ENCODE data around the gene SPDYE6.
"Not testable (repeated sequence)": the region's sequence is repeated elsewhere in the genome, so short reads cannot be mapped to it uniquely, and the experiment has no call there.

DNA sequence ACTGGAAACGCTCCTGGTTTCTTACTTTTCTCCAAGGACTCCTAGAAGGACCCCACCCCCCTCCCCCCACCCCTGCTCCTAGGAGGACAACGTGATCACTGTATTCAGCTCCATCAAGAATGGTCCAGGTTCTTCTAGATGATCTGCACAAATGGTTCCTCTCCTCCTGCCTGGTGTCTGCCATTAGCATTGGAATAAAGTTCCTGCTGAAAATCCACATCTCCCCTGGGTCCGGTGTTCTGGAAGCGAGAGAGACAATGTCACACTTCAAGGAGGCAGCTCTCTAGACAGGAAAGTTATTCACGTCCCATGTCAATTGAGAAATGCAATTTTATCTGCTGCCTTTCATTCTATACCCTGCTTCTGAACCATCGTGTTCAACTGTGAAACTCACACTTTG is 9.3 kb downstream of the SPDYE6 start:
- TF ChIP-seq, protein P1, sequence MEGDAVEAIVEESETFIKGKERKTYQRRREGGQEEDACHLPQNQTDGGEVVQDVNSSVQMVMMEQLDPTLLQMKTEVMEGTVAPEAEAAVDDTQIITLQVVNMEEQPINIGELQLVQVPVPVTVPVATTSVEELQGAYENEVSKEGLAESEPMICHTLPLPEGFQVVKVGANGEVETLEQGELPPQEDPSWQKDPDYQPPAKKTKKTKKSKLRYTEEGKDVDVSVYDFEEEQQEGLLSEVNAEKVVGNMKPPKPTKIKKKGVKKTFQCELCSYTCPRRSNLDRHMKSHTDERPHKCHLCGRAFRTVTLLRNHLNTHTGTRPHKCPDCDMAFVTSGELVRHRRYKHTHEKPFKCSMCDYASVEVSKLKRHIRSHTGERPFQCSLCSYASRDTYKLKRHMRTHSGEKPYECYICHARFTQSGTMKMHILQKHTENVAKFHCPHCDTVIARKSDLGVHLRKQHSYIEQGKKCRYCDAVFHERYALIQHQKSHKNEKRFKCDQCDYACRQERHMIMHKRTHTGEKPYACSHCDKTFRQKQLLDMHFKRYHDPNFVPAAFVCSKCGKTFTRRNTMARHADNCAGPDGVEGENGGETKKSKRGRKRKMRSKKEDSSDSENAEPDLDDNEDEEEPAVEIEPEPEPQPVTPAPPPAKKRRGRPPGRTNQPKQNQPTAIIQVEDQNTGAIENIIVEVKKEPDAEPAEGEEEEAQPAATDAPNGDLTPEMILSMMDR (IDR thresholded peaks at IDR 0.05) = not testable (repeated sequence)
- TF ChIP-seq POLR2A (IDR thresholded peaks at IDR 0.05) = not testable (repeated sequence)

Data from adrenal gland (tissue), 5 donors.